ENCODE results near the gene OXTR. TPM values are rescaled to one million over a fixed set of nuclear protein-coding genes. Genes with fewer than 3 reads are reported as not detected.
A peak's percentile ranks its signal among the peaks of the same experiment; 100 is the strongest.
"Not testable (repeated sequence)": the region's sequence is repeated elsewhere in the genome, so short reads cannot be mapped to it uniquely, and the experiment has no call there.

Gene OXTR
- total RNA-seq, 2 experiments from 2014 or later: 0.57 to 0.74 TPM

- H3K36me3 Mint-ChIP-seq (ENCODE audit: low read depth): no peaks in the 10 kb centered on the region
- H3K27me3 Mint-ChIP-seq (ENCODE audit: low read depth): peaks cover 4% of the 10 kb centered on the region
- no peak within 1 kb of the TSS for H3K4me3 Mint-ChIP-seq
- CTCF ChIA-PET: no interaction called here
- no peaks in the 10 kb centered on the region for H3K9me3 Mint-ChIP-seq
- H3K4me1 Mint-ChIP-seq (ENCODE audit: low read depth): no peaks in the 10 kb centered on the region
- intact Hi-C loops (cut with micrococcal nuclease): no loop called here
- no peak within 1 kb of the TSS for H3K27ac Mint-ChIP-seq
- DNase-seq: no peak
Measured at GRCh38 chr3:8733332-8734094, 35.9 kb downstream of the OXTR start, which contains the start of gene CAV3. TSS of gene CAV3 (plus strand) at chr3:8733802. CDS start at chr3:8733877, 75 bp downstream.

- peaks cover 4% of the 10 kb centered on the region for H3K27me3 Mint-ChIP-seq (ENCODE audit: low read depth)
- H3K4me3 Mint-ChIP-seq: no peak overlapping the region
- intact Hi-C loops (cut with micrococcal nuclease): no loop called here
- H3K27ac Mint-ChIP-seq: no peak overlapping the region
- H3K36me3 Mint-ChIP-seq (ENCODE audit: low read depth): no peaks in the 10 kb centered on the region
- no peak for DNase-seq
- H3K9me3 Mint-ChIP-seq: peaks cover 2% of the 10 kb centered on the region
- CTCF ChIA-PET: no interaction called here
- H3K4me1 Mint-ChIP-seq (ENCODE audit: low read depth): no peaks in the 10 kb centered on the region
Measured at GRCh38 chr3:8732413-8732812, 37.0 kb downstream of the OXTR start.

GRCh38 chr3:8730656-8731055 lies 38.8 kb downstream of the OXTR start:
- peaks cover 4% of the 10 kb centered on the region for H3K9me3 Mint-ChIP-seq
- H3K27ac Mint-ChIP-seq: no peak overlapping the region
- CTCF ChIA-PET: no interaction called here
- no peaks in the 10 kb centered on the region for H3K36me3 Mint-ChIP-seq (ENCODE audit: low read depth)
- intact Hi-C loops (cut with micrococcal nuclease): no loop called here
- DNase-seq: no peak
- H3K4me3 Mint-ChIP-seq: no peak overlapping the region
- no peaks in the 10 kb centered on the region for H3K4me1 Mint-ChIP-seq (ENCODE audit: low read depth)
- H3K27me3 Mint-ChIP-seq (ENCODE audit: low read depth): peaks cover 4% of the 10 kb centered on the region

- DNase-seq: no peak
- no peak overlapping the region for H3K27ac Mint-ChIP-seq
- intact Hi-C loops (cut with micrococcal nuclease): no loop called here
- H3K4me1 Mint-ChIP-seq (ENCODE audit: low read depth): no peaks in the 10 kb centered on the region
- CTCF ChIA-PET: interaction anchor here (0.5 kb wide), 1 partner anchor 82 kb away, joined by 5 read pairs; no protein-coding TSS in a partner anchor
- H3K27me3 Mint-ChIP-seq (ENCODE audit: low read depth): peaks cover 2% of the 10 kb centered on the region
- no peak overlapping the region for H3K4me3 Mint-ChIP-seq
- H3K9me3 Mint-ChIP-seq: peaks cover 6% of the 10 kb centered on the region
- no peaks in the 10 kb centered on the region for H3K36me3 Mint-ChIP-seq (ENCODE audit: low read depth)
Measured at GRCh38 chr3:8729479-8729878, 39.9 kb downstream of the OXTR start.

GRCh38 chr3:8727605-8728512 lies 41.6 kb downstream of the OXTR start:
- no peak for DNase-seq
- H3K4me3 Mint-ChIP-seq: no peak overlapping the region

GRCh38 chr3:8724108-8724752 lies 45.2 kb downstream of the OXTR start:
- H3K36me3 Mint-ChIP-seq (ENCODE audit: low read depth): no peaks in the 10 kb centered on the region
- no peak for DNase-seq
- CTCF ChIA-PET: no interaction called here
- no peaks in the 10 kb centered on the region for H3K4me1 Mint-ChIP-seq (ENCODE audit: low read depth)
- no peak overlapping the region for H3K27ac Mint-ChIP-seq
- H3K4me3 Mint-ChIP-seq: no peak overlapping the region
- peaks cover 9% of the 10 kb centered on the region for H3K9me3 Mint-ChIP-seq
- intact Hi-C loops (cut with micrococcal nuclease): no loop called here
- peaks cover 2% of the 10 kb centered on the region for H3K27me3 Mint-ChIP-seq (ENCODE audit: low read depth)

More at GRCh38 chr3:8727605-8728512, 41.6 kb downstream of the OXTR start:
- H3K4me1 Mint-ChIP-seq (ENCODE audit: low read depth): no peaks in the 10 kb centered on the region
- H3K9me3 Mint-ChIP-seq: peaks cover 6% of the 10 kb centered on the region
- CTCF ChIA-PET: no interaction called here
- H3K27me3 Mint-ChIP-seq (ENCODE audit: low read depth): peaks cover 2% of the 10 kb centered on the region
- H3K27ac Mint-ChIP-seq: no peak overlapping the region
- H3K36me3 Mint-ChIP-seq (ENCODE audit: low read depth): no peaks in the 10 kb centered on the region
- intact Hi-C loops (cut with micrococcal nuclease): no loop called here

GRCh38 chr3:8723612-8724011 lies 45.8 kb downstream of the OXTR start:
- peaks cover 2% of the 10 kb centered on the region for H3K27me3 Mint-ChIP-seq (ENCODE audit: low read depth)
- H3K4me1 Mint-ChIP-seq (ENCODE audit: low read depth): no peaks in the 10 kb centered on the region
- no peaks in the 10 kb centered on the region for H3K36me3 Mint-ChIP-seq (ENCODE audit: low read depth)
- no peak for DNase-seq
- peaks cover 10% of the 10 kb centered on the region for H3K9me3 Mint-ChIP-seq
- CTCF ChIA-PET: no interaction called here
- H3K27ac Mint-ChIP-seq: no peak overlapping the region
- intact Hi-C loops (cut with micrococcal nuclease): no loop called here
- H3K4me3 Mint-ChIP-seq: no peak overlapping the region

GRCh38 chr3:8722808-8723207 lies 46.6 kb downstream of the OXTR start:
- Mint-ChIP-seq H3K4me1 (ENCODE audit: low read depth) (no peaks in the 10 kb centered on the region), H3K9me3 (peaks cover 10% of the 10 kb centered on the region), H3K27ac (no peak overlapping the region), H3K4me3 (no peak overlapping the region), H3K36me3 (ENCODE audit: low read depth) (no peaks in the 10 kb centered on the region), H3K27me3 (ENCODE audit: low read depth) (peaks cover 2% of the 10 kb centered on the region)
- CTCF ChIA-PET: no interaction called here
- DNase-seq: no peak
- intact Hi-C loops (cut with micrococcal nuclease): no loop called here

- CTCF ChIA-PET; H3K36me3 Mint-ChIP-seq (ENCODE audit: low read depth); intact Hi-C loops (cut with micrococcal nuclease); H3K27ac Mint-ChIP-seq; H3K27me3 Mint-ChIP-seq (ENCODE audit: low read depth); DNase-seq; H3K9me3 Mint-ChIP-seq; H3K4me1 Mint-ChIP-seq (ENCODE audit: low read depth); H3K4me3 Mint-ChIP-seq: not testable (repeated sequence)
Measured at GRCh38 chr3:8715757-8716156, 53.7 kb downstream of the OXTR start.

- H3K4me1 Mint-ChIP-seq (ENCODE audit: low read depth): no peaks in the 10 kb centered on the region
- no peak overlapping the region for H3K27ac Mint-ChIP-seq
- intact Hi-C loops (cut with micrococcal nuclease): no loop called here
- peaks cover 5% of the 10 kb centered on the region for H3K27me3 Mint-ChIP-seq (ENCODE audit: low read depth)
- no peak overlapping the region for H3K4me3 Mint-ChIP-seq
- CTCF ChIA-PET: interaction anchor here (1.1 kb wide), 1 partner anchor 300 kb away, joined by 3 read pairs; no protein-coding TSS in a partner anchor
- peak; percentile 12 for DNase-seq
- H3K36me3 Mint-ChIP-seq (ENCODE audit: low read depth): no peaks in the 10 kb centered on the region
- H3K9me3 Mint-ChIP-seq: peaks cover 4% of the 10 kb centered on the region
Measured at GRCh38 chr3:8713901-8714759, 55.3 kb downstream of the OXTR start.

- no peak overlapping the region for H3K27ac Mint-ChIP-seq
- no peak for DNase-seq
- H3K4me1 Mint-ChIP-seq (ENCODE audit: low read depth): no peaks in the 10 kb centered on the region
- CTCF ChIA-PET: interaction anchor here (0.6 kb wide), 1 partner anchor 272 kb away, joined by 4 read pairs; no protein-coding TSS in a partner anchor
- no peak overlapping the region for H3K4me3 Mint-ChIP-seq
- peaks cover 3% of the 10 kb centered on the region for H3K9me3 Mint-ChIP-seq
- H3K27me3 Mint-ChIP-seq (ENCODE audit: low read depth): peaks cover 5% of the 10 kb centered on the region
- intact Hi-C loops (cut with micrococcal nuclease): no loop called here
- no peaks in the 10 kb centered on the region for H3K36me3 Mint-ChIP-seq (ENCODE audit: low read depth)
Measured at GRCh38 chr3:8712908-8713255, 56.5 kb downstream of the OXTR start.
